Activated CD8-positive, alpha-beta memory T cell treated with anti-CD3 and anti-CD28 coated beads for 36 hours (primary cell): ENCODE data around the gene CYB561D1. TPM values are rescaled to one million over a fixed set of nuclear protein-coding genes. Genes with fewer than 3 reads are reported as not detected.

ENCODE experiments used
- CTCF ChIA-PET: fragments of 350-600 bp; sonication (Branson Sonifier 250); formaldehyde crosslinking; loops from one replicate; lab custom pipeline; 2021; ENCODE audit warnings: antibody characterized with exemption; lab: Charles Lee
- POLR2A ChIA-PET: fragments of 350-600 bp; sonication (Branson Sonifier 250); formaldehyde crosslinking; loops from one replicate; lab custom pipeline; 2021; ENCODE audit warnings: antibody characterized with exemption; lab: Charles Lee
- total RNA-seq, 2 experiments: library from RNA; stranded (reverse); gene quantifications; one replicate each; pipeline ENCODE4 v1.2.3, GENCODE V29; 2021

The CYB561D1 gene
- total RNA-seq, 2 experiments from 2014 or later, result 7.1 to 8.2 TPM

- ChIA-PET CTCF (interaction anchor here (1.3 to 38.8 kb wide), 5 partner anchors 9 to 94 kb away, joined by 4 to 743 read pairs (median 37); partner anchors contain the start of genes AMIGO1 and ATXN7L2), POLR2A (interaction anchor here (0.6 to 1.2 kb wide), 3 partner anchors 9 to 374 kb away, joined by 3 to 7 read pairs (median 3); partner anchors contain the start of gene ATXN7L2)
These were observed 1.1 kb upstream of the CYB561D1 start for GRCh38 chr1:109492779-109493178.

DNA sequence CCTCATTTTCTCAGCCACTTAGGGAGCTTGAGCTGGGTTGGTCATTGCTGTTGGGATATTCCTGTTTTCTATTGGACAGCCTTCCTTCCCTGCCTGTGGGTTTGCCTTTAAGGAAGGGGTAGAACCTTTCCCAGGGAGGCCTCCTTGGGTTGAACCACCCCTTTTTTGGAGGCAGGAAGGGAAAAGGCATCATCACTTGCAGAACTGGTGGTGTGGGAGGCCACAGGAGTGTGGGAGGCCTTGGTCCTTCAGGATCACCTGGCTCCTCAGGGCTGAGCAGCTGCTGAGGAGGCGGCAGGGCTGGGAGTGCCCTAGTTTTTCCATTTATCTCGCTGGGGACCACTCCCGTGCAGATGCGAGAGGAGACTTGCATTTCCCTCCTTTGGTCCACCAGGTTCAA is 667 bp upstream of the CYB561D1 start:
- ChIA-PET CTCF (interaction anchor here (0.5 to 38.8 kb wide), 7 partner anchors 10 to 97 kb away, joined by 3 to 743 read pairs (median 12); partner anchors contain the start of genes AMIGO1 and ATXN7L2), POLR2A (interaction anchor here (1.1 to 1.2 kb wide), 2 partner anchors 9 to 393 kb away, joined by 3 read pairs; partner anchors contain the start of gene ATXN7L2)

DNA sequence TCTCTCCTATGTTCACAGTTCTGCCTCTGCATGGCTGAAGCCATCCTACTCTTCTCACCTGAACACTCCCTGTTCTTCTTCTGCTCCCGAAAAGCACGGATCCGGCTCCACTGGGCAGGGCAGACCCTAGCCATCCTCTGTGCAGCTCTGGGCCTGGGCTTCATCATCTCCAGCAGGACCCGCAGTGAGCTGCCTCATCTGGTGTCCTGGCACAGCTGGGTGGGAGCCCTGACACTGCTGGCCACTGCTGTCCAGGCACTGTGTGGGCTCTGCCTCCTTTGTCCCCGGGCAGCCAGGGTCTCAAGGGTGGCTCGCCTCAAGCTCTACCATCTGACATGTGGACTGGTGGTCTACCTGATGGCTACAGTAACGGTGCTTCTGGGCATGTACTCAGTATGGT is 1.8 kb downstream of the CYB561D1 start:
- POLR2A ChIA-PET, result interaction anchor here (1.0 kb wide), 1 partner anchor 12 kb away, joined by 3 read pairs; the partner anchor contains the start of gene ATXN7L2

GRCh38 chr1:109497449-109498160 is 3.7 kb downstream of the CYB561D1 start:
- ChIA-PET POLR2A (no interaction called here), CTCF (interaction anchor here (0.9 to 38.8 kb wide), 5 partner anchors 10 to 221 kb away, joined by 3 to 743 read pairs (median 7); no protein-coding TSS in a partner anchor)

More for the DNA sequence above, 1.8 kb downstream of the CYB561D1 start:
- CTCF ChIA-PET, result interaction anchor here (8.0 to 38.8 kb wide), 2 partner anchors 10 to 33 kb away, joined by 118 to 743 read pairs; partner anchors contain the start of gene AMIGO1

DNA sequence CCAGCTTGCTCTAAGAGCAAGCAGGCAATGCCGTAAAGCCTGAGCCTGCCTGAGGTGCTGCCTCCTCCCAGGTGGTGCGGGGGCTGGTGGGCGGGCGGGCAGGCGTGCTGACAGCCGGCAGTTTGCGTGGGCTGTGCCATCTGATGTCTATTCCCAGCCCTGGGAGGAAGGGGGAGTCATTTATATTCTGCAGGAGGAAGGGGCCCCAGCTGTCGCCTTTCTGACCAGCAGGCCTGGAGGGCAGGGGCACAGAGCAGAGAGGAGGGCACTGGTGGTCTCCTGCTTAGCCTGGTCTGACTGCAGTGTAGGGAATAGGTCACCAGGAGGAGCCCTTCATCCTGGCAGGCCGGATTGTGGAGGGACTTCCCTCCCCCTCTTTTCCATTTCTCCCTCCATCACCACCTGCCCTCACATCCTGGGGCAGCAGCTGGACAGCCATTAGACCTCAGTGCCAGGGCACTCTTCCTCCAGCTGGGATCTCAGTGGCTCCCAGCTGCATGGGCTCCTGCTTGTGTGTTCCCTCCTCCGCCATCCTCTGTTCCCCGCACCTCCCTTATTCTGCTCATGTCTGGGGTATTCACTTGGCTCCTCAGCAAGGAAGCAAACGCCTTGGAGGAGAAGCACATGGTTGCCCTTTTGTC is 4.4 kb downstream of the CYB561D1 start:
- CTCF ChIA-PET, result interaction anchor here (0.9 to 38.8 kb wide), 6 partner anchors 9 to 222 kb away, joined by 3 to 743 read pairs (median 5); no protein-coding TSS in a partner anchor
- POLR2A ChIA-PET, result interaction anchor here (1.1 kb wide), 1 partner anchor 11 kb away, joined by 4 read pairs; no protein-coding TSS in a partner anchor

DNA sequence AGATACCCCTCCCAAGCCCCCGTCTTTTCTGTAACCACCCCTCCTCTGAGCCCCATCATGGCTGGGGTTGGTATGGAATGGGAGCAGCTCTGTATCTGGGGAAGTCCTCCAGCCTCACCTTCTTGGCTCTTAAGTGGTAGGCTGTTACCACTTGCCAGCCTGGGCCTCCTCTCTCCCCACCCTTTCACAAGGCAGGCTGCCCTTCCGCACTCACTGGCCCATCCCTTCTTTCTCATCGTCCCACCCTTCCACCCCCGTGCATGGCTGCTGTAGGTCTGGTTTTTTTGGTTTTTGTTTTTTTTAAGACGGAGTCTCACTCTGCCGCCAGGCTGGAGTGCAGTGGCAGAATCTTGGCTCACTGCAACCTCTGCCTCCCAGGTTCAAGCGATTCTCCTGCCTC is 5.2 kb downstream of the CYB561D1 start:
- ChIA-PET POLR2A (interaction anchor here (1.1 kb wide), 1 partner anchor 10 kb away, joined by 4 read pairs; no protein-coding TSS in a partner anchor), CTCF (interaction anchor here (0.9 to 38.8 kb wide), 5 partner anchors 8 to 30 kb away, joined by 3 to 743 read pairs (median 7); partner anchors contain the start of gene AMIGO1)

DNA sequence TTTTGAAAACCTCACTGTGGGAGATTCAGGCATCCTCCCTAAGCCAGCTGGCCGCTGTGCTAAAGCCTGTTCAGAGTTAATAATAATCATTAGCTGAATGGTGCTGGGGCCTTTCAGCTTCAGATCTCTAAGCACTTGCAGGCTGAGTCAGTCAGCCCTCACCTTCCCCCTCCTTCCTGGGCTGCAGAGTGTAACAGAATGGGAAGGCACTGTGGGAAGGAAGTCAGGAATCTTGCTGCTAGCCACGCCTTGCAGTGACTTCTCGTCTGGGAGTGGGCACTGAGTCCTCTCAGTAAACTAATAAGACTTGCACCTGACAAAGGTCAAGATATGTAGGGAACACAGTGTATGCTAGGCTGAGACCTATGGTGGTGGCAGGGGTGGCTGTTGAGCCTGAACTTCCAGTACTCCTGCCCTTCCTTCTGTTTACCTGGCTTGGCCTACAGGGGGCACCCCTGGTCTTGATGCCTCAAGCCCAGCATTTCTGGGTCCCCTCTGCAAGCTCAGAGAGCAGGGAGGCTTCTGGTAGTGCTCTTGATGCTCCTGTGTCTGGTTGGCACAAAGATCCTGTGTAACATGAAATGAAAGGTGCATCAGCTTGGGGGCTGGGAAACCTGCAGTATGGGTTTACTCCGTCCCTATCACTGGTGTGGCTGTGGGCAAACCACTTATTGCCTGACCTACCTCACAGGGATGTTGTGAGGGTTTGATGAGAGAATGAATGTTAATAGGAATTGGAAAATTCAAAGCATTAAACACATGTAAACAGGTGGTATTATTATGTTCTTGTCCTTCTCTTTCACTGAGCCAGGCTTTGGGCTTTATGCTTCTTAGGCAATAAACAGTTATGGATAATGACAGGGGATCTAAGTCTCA is 6.0 kb downstream of the CYB561D1 start:
- ChIA-PET POLR2A (interaction anchor here (1.1 kb wide), 1 partner anchor 9 kb away, joined by 4 read pairs; no protein-coding TSS in a partner anchor), CTCF (interaction anchor here (0.9 to 38.8 kb wide), 5 partner anchors 7 to 38 kb away, joined by 3 to 743 read pairs (median 10); partner anchors contain the start of genes AMIGO1 and CYB561D1)

DNA sequence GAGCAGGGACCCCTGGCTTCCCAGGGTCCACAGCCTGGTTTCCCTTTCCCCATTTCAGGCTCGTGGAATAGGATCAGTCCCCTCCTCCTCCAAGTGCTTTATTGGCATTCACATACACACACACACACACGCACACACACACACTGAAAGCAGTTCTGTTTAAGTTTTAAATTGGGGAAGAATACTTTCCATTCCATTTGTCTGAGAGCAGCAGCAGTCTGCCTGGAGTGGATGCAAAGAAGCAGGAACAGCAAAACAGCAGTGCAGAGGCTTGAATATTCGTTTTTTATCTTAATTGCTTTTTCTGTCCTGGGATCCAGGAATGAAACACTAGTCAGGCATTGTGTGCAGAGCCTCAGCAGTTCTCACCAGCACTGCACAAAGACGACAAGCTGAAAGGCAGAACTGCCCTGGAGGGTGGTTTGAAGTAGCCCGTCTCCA is 7.1 kb downstream of the CYB561D1 start:
- CTCF ChIA-PET, result interaction anchor here (0.9 to 38.8 kb wide), 4 partner anchors 8 to 36 kb away, joined by 3 to 743 read pairs (median 64); partner anchors contain the start of genes AMIGO1 and CYB561D1

DNA sequence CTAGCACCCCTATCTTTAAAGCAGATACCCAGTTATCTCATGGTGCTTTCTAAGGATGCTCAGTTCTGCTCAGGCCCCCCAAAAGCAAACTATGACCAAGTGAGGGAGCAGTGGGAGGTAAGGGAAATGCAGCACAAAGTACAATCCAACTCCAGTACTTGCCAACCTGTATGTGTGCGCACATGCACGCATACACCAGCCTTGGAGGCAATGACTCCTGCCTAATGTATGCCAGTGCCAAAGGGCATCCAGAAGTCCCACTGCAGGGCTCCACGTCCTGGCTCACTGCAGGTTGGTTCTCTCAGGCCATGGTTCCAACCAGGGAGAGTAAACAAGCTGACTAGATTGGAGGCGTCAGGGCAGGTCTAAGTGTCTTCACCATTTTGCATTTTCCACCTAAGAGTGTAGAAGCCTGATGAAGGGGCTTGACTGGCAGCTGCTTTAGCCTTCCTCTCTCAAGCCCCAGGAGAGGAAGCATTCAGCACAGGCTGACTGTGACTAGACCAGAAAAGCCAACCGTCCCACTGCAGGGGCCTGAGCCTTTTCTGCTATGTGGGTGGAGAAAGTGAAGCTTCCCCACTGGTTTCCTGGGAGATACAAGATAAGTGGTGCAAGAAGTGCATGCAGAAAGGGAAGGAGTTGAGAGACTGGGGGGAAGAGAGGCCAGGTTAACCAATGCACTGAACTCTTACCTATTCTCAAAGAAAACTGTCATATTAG is 7.9 kb downstream of the CYB561D1 start:
- POLR2A ChIA-PET, result interaction anchor here (1.2 kb wide), 1 partner anchor 46 kb away, joined by 6 read pairs; the partner anchor contains the start of gene GNAI3
- CTCF ChIA-PET, result interaction anchor here (1.0 to 38.8 kb wide), 5 partner anchors 9 to 191 kb away, joined by 3 to 743 read pairs (median 5); partner anchors contain the start of gene CYB561D1

More for the DNA sequence above, 7.1 kb downstream of the CYB561D1 start:
- POLR2A ChIA-PET, result no interaction called here

DNA sequence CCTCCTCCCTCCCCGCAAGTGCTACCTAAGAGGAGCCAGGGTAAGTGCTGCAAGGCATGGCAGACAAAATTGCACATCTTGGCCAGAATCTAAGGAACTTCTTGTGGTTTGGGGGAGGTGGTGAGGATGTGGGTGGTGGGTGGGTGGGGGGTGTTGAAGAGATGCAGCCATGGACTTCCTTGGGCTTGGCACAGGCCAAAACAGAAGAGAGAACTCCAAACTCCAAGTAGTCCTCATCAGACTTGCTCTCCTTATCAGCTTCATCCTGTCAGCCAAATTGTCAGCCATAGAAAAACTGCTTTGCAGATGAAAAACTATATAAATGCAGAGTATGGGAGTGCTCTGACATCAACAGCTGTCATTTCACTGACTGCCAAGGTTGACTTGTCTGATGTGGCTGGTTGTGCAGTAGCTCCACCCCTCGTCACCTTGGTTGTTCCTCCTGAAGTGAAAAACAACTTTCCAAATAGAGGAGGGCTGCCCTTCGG is 8.5 kb downstream of the CYB561D1 start:
- ChIA-PET CTCF (interaction anchor here (1.0 to 38.8 kb wide), 5 partner anchors 10 to 192 kb away, joined by 3 to 743 read pairs (median 5); partner anchors contain the start of gene CYB561D1), POLR2A (interaction anchor here (1.2 kb wide), 1 partner anchor 46 kb away, joined by 6 read pairs; the partner anchor contains the start of gene GNAI3)

GRCh38 chr1:109503935-109504334 is 10.0 kb downstream of the CYB561D1 start:
- ChIA-PET CTCF (interaction anchor here (0.7 to 38.8 kb wide), 6 partner anchors 10 to 481 kb away, joined by 3 to 743 read pairs (median 7); partner anchors contain the start of genes AHCYL1, CYB561D1 and PSMA5), POLR2A (no interaction called here)

DNA sequence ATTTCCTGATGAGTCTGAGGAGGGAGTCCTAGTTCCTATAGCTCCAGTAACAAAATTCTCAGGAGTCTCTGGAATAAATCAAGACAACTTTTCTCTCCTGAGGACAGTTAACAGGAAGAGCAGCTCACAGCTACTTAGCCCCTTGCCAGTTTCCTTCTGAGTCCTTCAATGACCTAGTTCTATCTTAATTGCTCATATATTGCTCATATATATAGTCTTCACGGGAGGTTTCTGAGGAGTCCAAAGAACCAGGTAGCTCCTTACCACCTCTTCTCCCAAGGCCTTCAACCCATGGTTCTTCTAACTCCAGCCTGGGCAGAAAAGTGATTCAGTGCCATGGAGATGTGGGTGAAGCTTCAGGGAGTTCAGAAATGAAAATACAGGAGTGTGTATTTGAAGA is 11.1 kb downstream of the CYB561D1 start:
- ChIA-PET POLR2A (no interaction called here), CTCF (interaction anchor here (1.0 to 38.8 kb wide), 5 partner anchors 12 to 480 kb away, joined by 3 to 743 read pairs (median 9); partner anchors contain the start of genes AHCYL1, CYB561D1 and PSMA5)

DNA sequence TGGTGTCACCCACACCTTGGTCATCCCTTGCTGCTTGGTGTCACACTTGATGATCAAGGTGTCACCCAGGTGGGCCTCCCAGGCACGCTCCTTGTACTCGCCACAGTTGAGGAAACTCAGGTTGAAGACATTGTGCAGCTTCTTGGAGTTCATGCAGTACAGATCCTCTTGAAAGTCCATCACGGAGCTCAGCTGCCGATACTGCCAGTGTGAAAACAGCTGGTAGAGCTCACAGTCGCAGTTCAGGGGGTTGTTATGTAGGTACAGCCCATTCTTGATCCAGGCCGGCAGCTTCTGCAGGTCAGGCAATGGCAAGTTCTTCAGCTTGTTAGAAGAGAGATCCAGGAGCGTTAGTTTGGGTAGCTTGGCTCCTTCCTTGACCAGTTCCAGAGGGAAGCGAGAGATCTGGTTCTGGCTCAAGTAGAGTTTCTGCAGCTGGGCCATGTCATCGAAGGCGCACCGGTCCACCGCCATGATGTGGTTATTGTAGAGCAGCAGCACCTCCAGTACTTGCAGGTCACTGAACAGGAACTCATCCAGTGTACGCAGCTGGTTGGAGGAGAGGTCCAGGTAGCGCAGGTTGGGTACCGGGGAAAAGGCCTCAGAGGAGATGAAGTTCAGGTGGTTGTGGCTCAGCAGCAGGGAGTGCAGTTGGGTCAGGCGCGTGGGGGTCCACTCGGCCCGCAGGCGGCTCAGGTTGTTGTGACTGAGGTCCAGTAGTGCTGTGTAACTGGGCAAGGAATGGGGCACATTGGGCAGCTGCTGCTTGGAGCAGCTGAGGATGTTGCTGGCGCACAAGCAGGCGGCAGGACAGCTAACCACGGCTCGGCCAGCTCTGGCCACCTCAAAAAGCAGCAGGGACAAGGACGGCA is 14.3 kb downstream of the CYB561D1 start:
- CTCF ChIA-PET, result interaction anchor here (0.6 to 38.8 kb wide), 5 partner anchors 9 to 530 kb away, joined by 3 to 743 read pairs (median 8); partner anchors contain the start of gene CYB561D1
- POLR2A ChIA-PET, result no interaction called here

DNA sequence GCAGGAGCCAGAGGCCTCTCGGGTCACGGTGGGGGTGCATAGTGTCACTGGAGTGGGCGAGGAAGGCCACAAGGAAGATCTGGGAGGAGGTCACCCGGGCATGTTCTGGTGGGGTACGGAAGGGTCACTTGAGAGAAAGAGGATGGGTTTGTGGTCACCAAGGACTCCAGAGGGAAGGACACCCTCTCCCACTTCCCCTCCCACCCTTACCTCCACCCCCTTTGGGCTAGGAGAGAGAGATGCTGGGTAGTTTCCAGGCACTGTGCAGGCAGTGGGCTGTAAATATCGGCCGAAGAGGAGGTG is 14.9 kb downstream of the CYB561D1 start:
- ChIA-PET POLR2A (interaction anchor here (0.7 to 1.2 kb wide), 2 partner anchors 10 to 83 kb away, joined by 3 to 4 read pairs; no protein-coding TSS in a partner anchor), CTCF (interaction anchor here (0.6 to 38.8 kb wide), 4 partner anchors 9 to 531 kb away, joined by 3 to 743 read pairs (median 64); partner anchors contain the start of gene CYB561D1)
